MM.1S (cell line): Measurements from ENCODE around the gene DHRS11.
"Not testable (repeated sequence)": the region's sequence is repeated elsewhere in the genome, so short reads cannot be mapped to it uniquely, and the experiment has no call there.

Experiments used
- DNase-seq: peaks from one replicate; pipeline ENCODE4 v3.0.0-alpha.2; 2015
- H2AFZ ChIP-seq: fragments of 300-600 bp; sonication (generic); 2 replicates; pipeline ENCODE4 v1.6.0; 2016; ENCODE audit warnings: antibody characterized with exemption, low read length
- H3F3A ChIP-seq: fragments of 300-600 bp; sonication (generic); 2 replicates; pipeline ENCODE4 v1.6.1; 2016; ENCODE audit warnings: mild to moderate bottlenecking, antibody characterized with exemption, low read length, moderate library complexity, mixed read lengths; ENCODE audit not compliant: insufficient read depth
- H3K27ac ChIP-seq: fragments of 300-600 bp; sonication (generic); 2 replicates; pipeline ENCODE4 v1.5.1; 2016; ENCODE audit warnings: mild to moderate bottlenecking, low read length
- H3K27me3 ChIP-seq: fragments of 300-600 bp; sonication (generic); replicated peaks from 2 replicates; pipeline ENCODE4 v1.6.0; 2016; ENCODE audit warnings: low read length; ENCODE audit not compliant: insufficient read depth
- H3K36me3 ChIP-seq: fragments of 300-600 bp; sonication (generic); replicated peaks from 2 replicates; pipeline ENCODE4 v1.6.1; 2016; ENCODE audit warnings: mild to moderate bottlenecking, low read length, mixed read lengths; ENCODE audit not compliant: insufficient read depth
- H3K4me1 ChIP-seq: fragments of 300-600 bp; sonication (generic); 2 replicates; pipeline ENCODE4 v1.6.1; 2016; ENCODE audit warnings: low read length, mixed read lengths
- H3K4me2 ChIP-seq: fragments of 300-600 bp; sonication (generic); 2 replicates; pipeline ENCODE4 v1.6.0; 2016; ENCODE audit warnings: low read depth, low read length
- H3K4me3 ChIP-seq: fragments of 300-600 bp; sonication (generic); 2 replicates; pipeline ENCODE4 v1.5.1; 2016; ENCODE audit warnings: low read length, mixed read lengths
- H3K79me2 ChIP-seq: fragments of 300-600 bp; sonication (generic); 2 replicates; pipeline ENCODE4 v1.6.1; 2016; ENCODE audit warnings: mixed run types, low read length, mixed read lengths
- H3K9ac ChIP-seq: fragments of 300-600 bp; sonication (generic); 2 replicates; pipeline ENCODE4 v1.6.1; 2016; ENCODE audit warnings: low read length, mixed read lengths
- H3K9me2 ChIP-seq: fragments of 300-600 bp; sonication (generic); replicated peaks from 2 replicates; pipeline ENCODE4 v1.6.1; 2016; ENCODE audit warnings: mild to moderate bottlenecking, low read length, mixed read lengths; ENCODE audit not compliant: insufficient read depth
- H3K9me3 ChIP-seq: fragments of 300-600 bp; sonication (generic); replicated peaks from 2 replicates; pipeline ENCODE4 v1.6.1; 2016; ENCODE audit warnings: mild to moderate bottlenecking, low read length, mixed read lengths; ENCODE audit not compliant: insufficient read depth
- H4K20me1 ChIP-seq: fragments of 300-600 bp; sonication (generic); 2 replicates; pipeline ENCODE4 v1.6.1; 2016; ENCODE audit warnings: mild to moderate bottlenecking, low read length, moderate library complexity, mixed read lengths; ENCODE audit not compliant: insufficient read depth
- EZH2 ChIP-seq: fragments of 300-600 bp; sonication (generic); optimal IDR thresholded peaks from 2 replicates; pipeline ENCODE3; 2017; ENCODE audit warnings: low read depth, mild to moderate bottlenecking, antibody characterized with exemption, low read length, mixed read lengths
- EZH2phosphoT487 ChIP-seq: fragments of 300-600 bp; sonication (generic); IDR thresholded peaks from 2 replicates; pipeline ENCODE4 v1.6.1; 2018; ENCODE audit warnings: antibody characterized with exemption, low read length
- TF ChIP-seq, protein P1 (sequence below): fragments of 300-600 bp; sonication (generic); IDR thresholded peaks from 2 replicates; pipeline ENCODE4 v1.5.1; 2016; ENCODE audit warnings: antibody characterized with exemption, low read length, mixed read lengths

DHRS11 gene

DNA sequence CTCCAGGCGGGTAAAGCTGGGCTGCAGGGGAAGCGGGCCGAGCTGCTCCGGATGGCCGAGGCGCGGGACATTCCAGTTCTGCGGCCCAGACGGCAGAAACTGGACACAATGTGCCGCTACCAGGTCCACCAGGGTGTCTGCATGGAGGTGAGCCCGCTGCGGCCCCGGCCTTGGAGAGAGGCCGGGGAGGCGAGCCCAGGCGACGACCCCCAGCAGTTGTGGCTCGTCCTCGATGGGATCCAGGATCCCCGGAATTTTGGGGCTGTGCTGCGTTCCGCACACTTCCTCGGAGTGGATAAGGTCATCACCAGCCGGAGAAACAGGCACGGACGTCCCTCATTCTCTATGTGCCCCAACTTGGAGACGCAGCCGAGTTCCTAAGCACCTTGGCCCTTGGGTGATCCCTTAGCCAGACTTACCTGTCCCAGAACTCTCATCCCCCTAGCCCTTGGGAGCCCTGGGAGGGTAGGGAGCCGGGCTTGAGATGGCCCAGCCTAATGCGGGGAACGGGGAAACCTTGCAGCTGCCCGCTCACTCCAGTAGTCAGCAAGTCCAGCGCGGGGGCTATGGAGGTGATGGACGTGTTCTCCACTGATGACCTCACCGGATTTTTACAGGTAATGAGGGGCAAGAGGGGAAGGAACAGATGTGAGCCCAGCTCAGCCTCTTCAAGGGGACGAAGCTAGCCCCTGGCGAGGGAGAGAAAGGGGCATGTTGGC is 10.5 kb downstream of the DHRS11 start:
- Histone ChIP-seq H3K9me2 (no peaks in the 10 kb centered on the region), H3K27ac (peak overlapping the region; percentile 50; the same call in 1 of the 2 replicates), H3K4me1 (peaks cover 7% of the 10 kb centered on the region), H3F3A (no peaks in the 10 kb centered on the region), H3K27me3 (no peaks in the 10 kb centered on the region), H3K36me3 (no peaks in the 10 kb centered on the region), H3K4me3 (peak overlapping the region; percentile 83), H3K9ac (peak overlapping the region; percentile 81), H2AFZ (peak overlapping the region; percentile 80), H3K79me2 (peaks cover 31% of the 10 kb centered on the region), H3K9me3 (no peaks in the 10 kb centered on the region), H3K4me2 (peak overlapping the region; percentile 99), H4K20me1 (no peaks in the 10 kb centered on the region)
- DNase-seq: no peak
- TF ChIP-seq, protein P1, sequence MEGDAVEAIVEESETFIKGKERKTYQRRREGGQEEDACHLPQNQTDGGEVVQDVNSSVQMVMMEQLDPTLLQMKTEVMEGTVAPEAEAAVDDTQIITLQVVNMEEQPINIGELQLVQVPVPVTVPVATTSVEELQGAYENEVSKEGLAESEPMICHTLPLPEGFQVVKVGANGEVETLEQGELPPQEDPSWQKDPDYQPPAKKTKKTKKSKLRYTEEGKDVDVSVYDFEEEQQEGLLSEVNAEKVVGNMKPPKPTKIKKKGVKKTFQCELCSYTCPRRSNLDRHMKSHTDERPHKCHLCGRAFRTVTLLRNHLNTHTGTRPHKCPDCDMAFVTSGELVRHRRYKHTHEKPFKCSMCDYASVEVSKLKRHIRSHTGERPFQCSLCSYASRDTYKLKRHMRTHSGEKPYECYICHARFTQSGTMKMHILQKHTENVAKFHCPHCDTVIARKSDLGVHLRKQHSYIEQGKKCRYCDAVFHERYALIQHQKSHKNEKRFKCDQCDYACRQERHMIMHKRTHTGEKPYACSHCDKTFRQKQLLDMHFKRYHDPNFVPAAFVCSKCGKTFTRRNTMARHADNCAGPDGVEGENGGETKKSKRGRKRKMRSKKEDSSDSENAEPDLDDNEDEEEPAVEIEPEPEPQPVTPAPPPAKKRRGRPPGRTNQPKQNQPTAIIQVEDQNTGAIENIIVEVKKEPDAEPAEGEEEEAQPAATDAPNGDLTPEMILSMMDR: no peak
- TF ChIP-seq EZH2phosphoT487: no peak

GRCh38 chr17:36602924-36603384 is 11.3 kb downstream of the DHRS11 start:
- TF ChIP-seq EZH2phosphoT487: no peak
- TF ChIP-seq, protein P1: peak; percentile 73
- no peak for TF ChIP-seq EZH2
- H4K20me1 ChIP-seq: no peaks in the 10 kb centered on the region

GRCh38 chr17:36605028-36605427 is 13.3 kb downstream of the DHRS11 start:
- not testable (repeated sequence) for H3K36me3 ChIP-seq, H3K27ac ChIP-seq, H3K9me2 ChIP-seq, H3K27me3 ChIP-seq, H3K9me3 ChIP-seq, H4K20me1 ChIP-seq, DNase-seq, H2AFZ ChIP-seq, H3K4me2 ChIP-seq, H3K9ac ChIP-seq, H3K4me3 ChIP-seq, H3F3A ChIP-seq
- Histone ChIP-seq H3K4me1 (peaks cover 28% of the 10 kb centered on the region), H3K79me2 (peaks cover 31% of the 10 kb centered on the region)

More at GRCh38 chr17:36602924-36603384, 11.3 kb downstream of the DHRS11 start:
- H3K4me2 ChIP-seq: peak overlapping the region; percentile 99
- no peaks in the 10 kb centered on the region for H3K9me3 ChIP-seq
- peaks cover 31% of the 10 kb centered on the region for H3K79me2 ChIP-seq
- no peaks in the 10 kb centered on the region for H3K27me3 ChIP-seq
- DNase-seq: peak; percentile 71
- no peaks in the 10 kb centered on the region for H3F3A ChIP-seq
- H3K4me3 ChIP-seq: peak overlapping the region; percentile 83
- peak overlapping the region; percentile 81; the same call in 1 of the 2 replicates for H3K9ac ChIP-seq
- H3K27ac ChIP-seq: no peak overlapping the region
- H3K4me1 ChIP-seq: peaks cover 10% of the 10 kb centered on the region
- H3K9me2 ChIP-seq: no peaks in the 10 kb centered on the region
- peak overlapping the region; percentile 80 for H2AFZ ChIP-seq
- no peaks in the 10 kb centered on the region for H3K36me3 ChIP-seq

GRCh38 chr17:36608280-36608679 is 16.6 kb downstream of the DHRS11 start:
- H3K79me2 ChIP-seq: peaks cover 18% of the 10 kb centered on the region
- no peaks in the 10 kb centered on the region for H4K20me1 ChIP-seq
- no peaks in the 10 kb centered on the region for H3K27me3 ChIP-seq
- peaks cover 7% of the 10 kb centered on the region for H3F3A ChIP-seq
- no peaks in the 10 kb centered on the region for H3K9me2 ChIP-seq
- H2AFZ ChIP-seq: 0 out of 2 replicates have a peak overlapping the region, but pooled peaks have one; percentile 5
- TF ChIP-seq EZH2 (no peak), EZH2phosphoT487 (no peak)
- TF ChIP-seq, protein P1: no peak
- H3K9me3 ChIP-seq: no peaks in the 10 kb centered on the region
- peak overlapping the region; percentile 76 for H3K4me2 ChIP-seq
- H3K4me1 ChIP-seq: peaks cover 21% of the 10 kb centered on the region
- peak overlapping the region; percentile 76; the same call in 1 of the 2 replicates for H3K27ac ChIP-seq
- no peak overlapping the region for H3K4me3 ChIP-seq
- no peaks in the 10 kb centered on the region for H3K36me3 ChIP-seq
- H3K9ac ChIP-seq: peak overlapping the region; percentile 19; the same call in 1 of the 2 replicates
- DNase-seq: no peak
